PC-9 (cell line): ENCODE measurements around the gene FOXP1. TPM values are rescaled to one million over a fixed set of nuclear protein-coding genes. Genes with fewer than 3 reads are reported as not detected.

Source experiments
- BruUV-seq: library from RNA; stranded (reverse); fragments of 400-500 nt; replicated peaks from 2 replicates; lab custom pipeline; 2021; lab: Mats Ljungman, UMichigan
- CTCF ChIA-PET: fragments of 300-600 bp; sonication (Branson Sonifier 250); formaldehyde crosslinking; loops from one replicate; lab custom pipeline; 2022; ENCODE audit warnings: antibody characterized with exemption; lab: Charles Lee
- POLR2A ChIA-PET: fragments of 300-600 bp; sonication (Branson Sonifier 250); formaldehyde crosslinking; loops from one replicate; lab custom pipeline; 2022; ENCODE audit warnings: antibody characterized with exemption; ENCODE audit not compliant: unreplicated experiment; lab: Charles Lee
- DNase-seq, 2 experiments: peaks; one replicate each; pipeline versions ENCODE4 v3.0.0 to v3.0.0-alpha.2; 2015 to 2022; ENCODE audit warnings: mixed read lengths in 1 of 2
- H2AFZ ChIP-seq: fragments of 200-600 bp; sonication (generic); 2 replicates; pipeline ENCODE4 v1.8.1; 2017; ENCODE audit warnings: antibody characterized with exemption
- H3F3A ChIP-seq: fragments of 200-600 bp; sonication (generic); 2 replicates; pipeline ENCODE4 v1.8.1; 2017; ENCODE audit warnings: antibody characterized with exemption, mild to moderate bottlenecking, low read depth; ENCODE audit not compliant: insufficient read depth
- H3K27ac ChIP-seq: fragments of 200-600 bp; sonication (generic); 2 replicates; pipeline ENCODE4 v1.6.1; 2016; ENCODE audit warnings: mixed run types
- H3K27me3 ChIP-seq: fragments of 200-600 bp; sonication (generic); 2 replicates; pipeline ENCODE4 v1.6.1; 2016; ENCODE audit warnings: low read depth, mixed run types; ENCODE audit not compliant: insufficient read depth
- H3K36me3 ChIP-seq: fragments of 200-600 bp; sonication (generic); 2 replicates; pipeline ENCODE4 v1.6.1; 2016; ENCODE audit warnings: low read depth, mixed run types
- H3K4me1 ChIP-seq: fragments of 200-600 bp; sonication (generic); replicated peaks from 2 replicates; pipeline ENCODE4 v1.6.1; 2016; ENCODE audit warnings: mixed run types; ENCODE audit not compliant: insufficient read depth
- H3K4me2 ChIP-seq: fragments of 200-600 bp; sonication (generic); 2 replicates; pipeline ENCODE4 v1.6.1; 2017; ENCODE audit warnings: mixed run types
- H3K4me3 ChIP-seq: fragments of 200-600 bp; sonication (generic); 2 replicates; pipeline ENCODE4 v1.6.1; 2016; ENCODE audit warnings: mixed run types
- H3K79me2 ChIP-seq: fragments of 200-600 bp; sonication (generic); 2 replicates; pipeline ENCODE4 v1.6.1; 2017; ENCODE audit warnings: low read depth, mixed run types
- H3K9me2 ChIP-seq: fragments of 200-600 bp; sonication (generic); 2 replicates; pipeline ENCODE4 v1.8.1; 2017; ENCODE audit warnings: mild to moderate bottlenecking; ENCODE audit not compliant: insufficient read depth
- H3K9me3 ChIP-seq: fragments of 200-600 bp; sonication (generic); 2 replicates; pipeline ENCODE4 v1.8.1; 2016; ENCODE audit warnings: low read depth; ENCODE audit not compliant: insufficient read depth
- H4K20me1 ChIP-seq: fragments of 200-600 bp; sonication (generic); 2 replicates; pipeline ENCODE4 v1.8.1; 2017; ENCODE audit not compliant: insufficient read depth
- CTCF ChIP-seq: fragments of 200-600 bp; sonication (generic); conservative IDR thresholded peaks from 2 replicates; pipeline ENCODE4 v1.6.1; 2017; ENCODE audit warnings: mixed run types, antibody characterized with exemption, mild to moderate bottlenecking, moderate library complexity
- EZH2 ChIP-seq: fragments of 200-600 bp; sonication (generic); IDR thresholded peaks from 2 replicates; pipeline ENCODE4 v1.8.0; 2017; ENCODE audit warnings: antibody characterized with exemption, low read depth
- intact Hi-C: fragments of 100-400 bp; cut with micrococcal nuclease; formaldehyde crosslinking; loops from one replicate; pipeline ENCODE4 v1.10.0; 2022; ENCODE audit not compliant: unreplicated experiment
- total RNA-seq: library from RNA; stranded (reverse); gene quantifications from 2 replicates; pipeline ENCODE4 v1.2.3, GENCODE V29; 2021

Gene FOXP1
- total RNA-seq, 1 experiment from 2014 or later: 33.3 TPM

GRCh38 chr3:71514621-71515020 lies 68.9 kb downstream of the FOXP1 start:
- no peak overlapping the region for H2AFZ ChIP-seq
- no peak overlapping the region for H3K4me2 ChIP-seq
- no peaks in the 10 kb centered on the region for H3K36me3 ChIP-seq
- H3K27ac ChIP-seq: no peak overlapping the region
- TF ChIP-seq CTCF (no peak), EZH2 (no peak)
- intact Hi-C loops: no loop called here
- POLR2A ChIA-PET: no interaction called here
- no peaks in the 10 kb centered on the region for H3F3A ChIP-seq
- no peaks in the 10 kb centered on the region for H3K4me1 ChIP-seq
- no peaks in the 10 kb centered on the region for H3K9me2 ChIP-seq
- CTCF ChIA-PET: no interaction called here
- no peaks in the 10 kb centered on the region for H4K20me1 ChIP-seq
- no TSS peak for BruUV-seq
- H3K4me3 ChIP-seq: no peak overlapping the region
- H3K79me2 ChIP-seq: no peaks in the 10 kb centered on the region
- no peak for DNase-seq
- H3K27me3 ChIP-seq: no peaks in the 10 kb centered on the region
- H3K9me3 ChIP-seq: no peaks in the 10 kb centered on the region

GRCh38 chr3:71513515-71513914 lies 70.0 kb downstream of the FOXP1 start:
- no peaks in the 10 kb centered on the region for H4K20me1 ChIP-seq
- no peak for DNase-seq
- H3K36me3 ChIP-seq: no peaks in the 10 kb centered on the region
- H3K27me3 ChIP-seq: no peaks in the 10 kb centered on the region
- H3K79me2 ChIP-seq: no peaks in the 10 kb centered on the region
- BruUV-seq: no TSS peak
- H3K9me3 ChIP-seq: no peaks in the 10 kb centered on the region
- no peak overlapping the region for H3K4me3 ChIP-seq
- POLR2A ChIA-PET: no interaction called here
- intact Hi-C loops: no loop called here
- H2AFZ ChIP-seq: no peak overlapping the region
- no peaks in the 10 kb centered on the region for H3K4me1 ChIP-seq
- H3F3A ChIP-seq: no peaks in the 10 kb centered on the region
- CTCF ChIA-PET: no interaction called here
- H3K4me2 ChIP-seq: no peak overlapping the region
- H3K9me2 ChIP-seq: no peaks in the 10 kb centered on the region
- TF ChIP-seq CTCF: no peak
- no peak for TF ChIP-seq EZH2
- H3K27ac ChIP-seq: no peak overlapping the region

GRCh38 chr3:71513081-71513480 lies 70.4 kb downstream of the FOXP1 start:
- no peak for DNase-seq

More at GRCh38 chr3:71513081-71513480, 70.4 kb downstream of the FOXP1 start:
- ChIA-PET POLR2A (no interaction called here), CTCF (no interaction called here)
- Histone ChIP-seq H3K79me2 (no peaks in the 10 kb centered on the region), H3K9me3 (no peaks in the 10 kb centered on the region), H3K27ac (no peak overlapping the region), H4K20me1 (no peaks in the 10 kb centered on the region), H2AFZ (no peak overlapping the region), H3K27me3 (no peaks in the 10 kb centered on the region), H3F3A (no peaks in the 10 kb centered on the region), H3K4me1 (no peaks in the 10 kb centered on the region), H3K4me2 (no peak overlapping the region), H3K9me2 (no peaks in the 10 kb centered on the region), H3K36me3 (no peaks in the 10 kb centered on the region), H3K4me3 (no peak overlapping the region)
- TF ChIP-seq EZH2: no peak
- no peak for TF ChIP-seq CTCF
- intact Hi-C loops: no loop called here
- BruUV-seq: no TSS peak
